SJSA1 (cell line): ENCODE data around the gene ZNF616. TPM values are rescaled to one million over a fixed set of nuclear protein-coding genes. Genes with fewer than 3 reads are reported as not detected.

Experiments used
- DNase-seq, 2 experiments: peaks; one replicate each; pipeline ENCODE4 v3.0.0-alpha.2; 2015 to 2020; ENCODE audit warnings: low spot score in 2 of 2, low read depth in 1 of 2
- H3K27ac ChIP-seq: fragments of 250-450 bp; sonication (Bioruptor Pico); 2 replicates; pipeline ENCODE4 v1.5.1; 2020; ENCODE audit warnings: mild to moderate bottlenecking, moderate library complexity
- H3K27me3 ChIP-seq: fragments of 250-450 bp; sonication (Bioruptor Pico); replicated peaks from 2 replicates; pipeline ENCODE4 v1.5.1; 2020; ENCODE audit warnings: mild to moderate bottlenecking, moderate library complexity
- H3K36me3 ChIP-seq: fragments of 250-450 bp; sonication (Bioruptor Pico); 2 replicates; pipeline ENCODE4 v1.5.1; 2020; ENCODE audit warnings: mild to moderate bottlenecking
- H3K4me1 ChIP-seq: fragments of 250-450 bp; sonication (Bioruptor Pico); replicated peaks from 2 replicates; pipeline ENCODE4 v1.6.1; 2021; ENCODE audit warnings: mild to moderate bottlenecking
- H3K4me3 ChIP-seq: fragments of 250-450 bp; sonication (Bioruptor Pico); 2 replicates; pipeline ENCODE4 v1.5.1; 2020; ENCODE audit warnings: mild to moderate bottlenecking
- H3K9me3 ChIP-seq: fragments of 250-450 bp; sonication (Bioruptor Pico); replicated peaks from 2 replicates; pipeline ENCODE4 v1.5.1; 2020; ENCODE audit warnings: mild to moderate bottlenecking
- total RNA-seq: library from RNA; depleted of rRNA; stranded (reverse); fragments of >200 nt; shearing (Covaris generic); gene quantifications from 2 replicates; pipeline ENCODE4 v1.2.3, GENCODE V29; 2014; rRNA removed

The ZNF616 gene
- total RNA-seq, 1 experiment from 2014 or later: 7.7 TPM

- Histone ChIP-seq H3K4me1 (peaks cover 3% of the 10 kb centered on the region; the same call in 1 of the 2 replicates), H3K27me3 (no peaks in the 10 kb centered on the region), H3K27ac (peak within 1 kb of the TSS; percentile 61), H3K9me3 (peaks cover 32% of the 10 kb centered on the region), H3K36me3 (peaks cover 35% of the 10 kb centered on the region), H3K4me3 (peak within 1 kb of the TSS; percentile 76)
- peak; percentile 80 to 95 for DNase-seq
Measured at GRCh38 chr19:52095172-52096014, 44.3 kb downstream of the ZNF616 start, which contains the start of gene ZNF841. Gene ZNF841, minus strand, starts transcription at chr19:52095765. Its CDS starts 10,964 bp downstream, at chr19:52084801.

GRCh38 chr19:52094526-52095130 lies 45.1 kb downstream of the ZNF616 start:
- H3K36me3 ChIP-seq: peaks cover 43% of the 10 kb centered on the region
- H3K27me3 ChIP-seq: no peaks in the 10 kb centered on the region
- H3K27ac ChIP-seq: no peak overlapping the region
- DNase-seq: peak in 1 of 2 experiments; percentile 1
- peaks cover 28% of the 10 kb centered on the region for H3K9me3 ChIP-seq
- peak overlapping the region; percentile 76 for H3K4me3 ChIP-seq
- H3K4me1 ChIP-seq: peaks cover 3% of the 10 kb centered on the region; the same call in 1 of the 2 replicates

DNA sequence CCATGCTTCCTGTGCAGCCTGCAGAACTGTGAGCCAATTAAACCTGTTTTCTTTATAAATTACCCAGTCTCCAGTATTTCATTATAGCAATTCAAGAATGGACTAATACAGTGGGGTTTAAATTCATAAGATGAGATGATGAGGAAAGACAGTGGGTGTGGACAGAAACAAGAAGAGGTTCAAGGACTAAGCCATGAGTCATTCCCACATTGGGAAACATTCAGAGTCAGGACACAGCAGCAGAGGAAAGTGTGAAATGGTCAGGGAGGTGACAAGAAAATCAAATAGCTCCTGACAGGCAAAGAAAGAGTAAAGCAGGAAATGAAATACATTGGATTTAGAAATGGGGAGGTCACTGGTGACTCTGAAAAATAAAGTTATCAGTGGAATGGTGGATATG lies 53.3 kb downstream of the ZNF616 start:
- H3K36me3 ChIP-seq: peaks cover 80% of the 10 kb centered on the region
- H3K27me3 ChIP-seq: no peaks in the 10 kb centered on the region
- no peaks in the 10 kb centered on the region for H3K4me1 ChIP-seq
- no peak overlapping the region for H3K27ac ChIP-seq
- no peak overlapping the region for H3K4me3 ChIP-seq
- H3K9me3 ChIP-seq: peaks cover 30% of the 10 kb centered on the region
- DNase-seq: no peak

GRCh38 chr19:52070496-52070895 lies 69.2 kb downstream of the ZNF616 start:
- Histone ChIP-seq H3K36me3 (peaks cover 92% of the 10 kb centered on the region), H3K9me3 (peaks cover 32% of the 10 kb centered on the region)
- DNase-seq: no peak

DNA sequence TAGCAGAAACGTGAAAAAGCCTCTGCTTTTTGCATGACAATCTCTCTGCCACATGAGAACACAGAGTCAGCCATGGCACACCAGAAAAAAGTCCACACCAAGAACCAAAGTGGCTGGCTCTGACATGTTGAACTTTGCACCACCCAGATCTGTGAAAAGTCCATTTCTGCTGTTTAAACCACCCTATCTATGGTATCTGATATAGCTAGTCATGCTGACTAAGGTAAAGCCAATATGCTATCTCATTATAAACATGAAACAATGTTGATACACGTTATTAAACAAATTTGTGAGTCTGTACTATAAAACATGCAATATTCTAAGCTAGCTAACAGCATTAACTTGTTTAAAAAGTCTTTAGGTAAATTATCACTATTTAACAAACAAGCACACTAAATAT lies 70.1 kb downstream of the ZNF616 start:
- no peaks in the 10 kb centered on the region for H3K4me1 ChIP-seq
- DNase-seq: no peak
- peaks cover 36% of the 10 kb centered on the region for H3K9me3 ChIP-seq
- H3K36me3 ChIP-seq: peaks cover 92% of the 10 kb centered on the region
- no peak overlapping the region for H3K4me3 ChIP-seq
- H3K27ac ChIP-seq: no peak overlapping the region
- no peaks in the 10 kb centered on the region for H3K27me3 ChIP-seq

More at GRCh38 chr19:52070496-52070895, 69.2 kb downstream of the ZNF616 start:
- Histone ChIP-seq H3K27me3 (no peaks in the 10 kb centered on the region), H3K27ac (no peak overlapping the region), H3K4me3 (no peak overlapping the region), H3K4me1 (no peaks in the 10 kb centered on the region)

DNA sequence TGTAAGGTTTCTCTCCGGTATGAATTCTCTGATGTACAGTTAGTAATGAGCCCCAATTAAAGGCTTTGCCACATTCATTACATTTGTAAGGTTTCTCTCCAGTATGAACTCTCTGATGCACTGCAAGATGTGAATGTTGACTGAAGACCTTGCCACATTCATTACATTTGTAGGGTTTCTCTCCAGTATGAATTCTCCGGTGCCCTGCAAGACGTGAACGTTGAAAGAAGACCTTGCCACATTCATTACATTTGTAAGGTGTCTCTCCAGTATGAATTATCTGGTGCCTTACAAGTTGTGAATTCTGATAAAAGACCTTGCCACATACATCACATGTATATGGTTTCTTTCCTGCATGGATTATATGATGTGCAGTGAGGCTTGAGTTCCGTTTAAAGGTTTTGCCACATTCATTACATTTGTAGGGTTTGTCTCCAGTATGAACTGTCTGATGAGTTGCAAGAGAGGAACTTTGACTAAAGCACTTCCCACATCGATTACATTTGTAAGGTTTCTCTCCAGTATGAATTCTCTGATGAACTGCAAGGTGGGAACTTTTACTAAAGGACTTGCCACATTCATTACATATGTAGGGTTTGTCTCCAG lies 73.4 kb downstream of the ZNF616 start:
- Histone ChIP-seq H3K27ac (no peak overlapping the region), H3K9me3 (peaks cover 40% of the 10 kb centered on the region), H3K4me1 (no peaks in the 10 kb centered on the region), H3K27me3 (no peaks in the 10 kb centered on the region), H3K4me3 (no peak overlapping the region), H3K36me3 (peaks cover 74% of the 10 kb centered on the region)
- DNase-seq: no peak

- Histone ChIP-seq H3K36me3 (peaks cover 64% of the 10 kb centered on the region), H3K27ac (no peak overlapping the region), H3K9me3 (peaks cover 40% of the 10 kb centered on the region), H3K4me3 (no peak overlapping the region), H3K27me3 (no peaks in the 10 kb centered on the region), H3K4me1 (no peaks in the 10 kb centered on the region)
- no peak for DNase-seq
Measured at GRCh38 chr19:52065399-52065798, 74.3 kb downstream of the ZNF616 start.

Other genes with a start within 250 kb of the ZNF616 start
- 3.5 and 4.8 TPM in 2 replicates for gene ZNF649, start 234.9 kb downstream of the ZNF616 start, total RNA-seq
- 2.1 and 2.6 TPM in 2 replicates for gene ZNF613, start 212.5 kb downstream of the ZNF616 start, total RNA-seq
- gene ZNF350, start 153.1 kb downstream of the ZNF616 start, total RNA-seq: 2.9 and 11.9 TPM in 2 replicates
- gene ZNF615, start 131.7 kb downstream of the ZNF616 start, total RNA-seq: 3.5 and 5.7 TPM in 2 replicates
- 4.9 and 10.6 TPM in 2 replicates for gene ZNF614, start 111.6 kb downstream of the ZNF616 start, total RNA-seq
- gene ZNF432, start 91.1 kb downstream of the ZNF616 start, total RNA-seq: 4.8 and 5.1 TPM in 2 replicates
- 7.6 and 13.6 TPM in 2 replicates for gene ZNF841, start 44.2 kb downstream of the ZNF616 start, total RNA-seq
- gene ZNF836, start 31.7 kb upstream of the ZNF616 start, total RNA-seq: 4.3 and 5.9 TPM in 2 replicates
- 245 and 250 TPM in 2 replicates for gene PPP2R1A, start 50.1 kb upstream of the ZNF616 start, total RNA-seq
- 10.6 and 12.5 TPM in 2 replicates for gene ZNF766, start 129.6 kb upstream of the ZNF616 start, total RNA-seq
- gene ZNF480, start 157.2 kb upstream of the ZNF616 start, total RNA-seq: 5.8 and 12.8 TPM in 2 replicates
- gene ZNF610, start 196.3 kb upstream of the ZNF616 start, total RNA-seq: 1.6 and 2.5 TPM in 2 replicates
- 7.7 and 8.7 TPM in 2 replicates for gene ZNF880, start 230.0 kb upstream of the ZNF616 start, total RNA-seq